IMR-90 (cell line): ENCODE results near the gene TP53BP2. TPM values are rescaled to one million over a fixed set of nuclear protein-coding genes. Genes with fewer than 3 reads are reported as not detected.

Source experiments
- ATAC-seq: fragments of 200-7000 bp; cut with Tn5 transposase; 2 replicates; pipeline ENCODE4 v1.9.1; 2020; ENCODE audit warnings: low read depth, mild to moderate bottlenecking, moderate library complexity
- BruUV-seq: library from RNA; stranded (reverse); fragments of 400-500 nt; replicated peaks from 2 replicates; lab custom pipeline; 2021; lab: Mats Ljungman, UMichigan
- CTCF ChIA-PET: fragments of 300-600 bp; formaldehyde crosslinking; extraction: SDS; loops from one replicate; lab custom pipeline; 2021; ENCODE audit warnings: antibody characterized with exemption; lab: Yijun Ruan, JAX
- POLR2A ChIA-PET: fragments of 300-600 bp; sonication (Branson Sonifier 250); formaldehyde crosslinking; loops from one replicate; lab custom pipeline; 2022; ENCODE audit warnings: antibody characterized with exemption; ENCODE audit not compliant: unreplicated experiment; lab: Charles Lee
- DNase-seq: peaks from one replicate; pipeline ENCODE4 v3.0.0; 2013
- H2AFZ ChIP-seq: replicated peaks from 2 replicates; pipeline ENCODE3; 2013; ENCODE audit warnings: low read length, mild to moderate bottlenecking; ENCODE audit not compliant: poor library complexity
- H2AK5ac ChIP-seq: 2 replicates; pipeline ENCODE4 v1.6.1; 2013; ENCODE audit warnings: low read depth, low read length, inconsistent platforms
- H2AK9ac ChIP-seq: replicated peaks from 2 replicates; pipeline ENCODE3; 2013; ENCODE audit warnings: mild to moderate bottlenecking, low read depth, low read length, moderate library complexity; ENCODE audit not compliant: poor library complexity
- H2BK120ac ChIP-seq: 2 replicates; pipeline ENCODE4 v1.6.1; 2013; ENCODE audit warnings: low read depth, low read length, inconsistent platforms
- H2BK15ac ChIP-seq: 3 replicates; pipeline ENCODE4 v1.6.1; 2013; ENCODE audit warnings: low read depth, low read length, inconsistent platforms
- H2BK20ac ChIP-seq: 2 replicates; pipeline ENCODE4 v1.6.1; 2013; ENCODE audit warnings: low read depth, mild to moderate bottlenecking, inconsistent platforms, low read length, moderate library complexity
- H2BK5ac ChIP-seq: 2 replicates; pipeline ENCODE4 v1.6.1; 2013; ENCODE audit warnings: mild to moderate bottlenecking, low read depth, low read length, inconsistent platforms; ENCODE audit not compliant: poor library complexity, severe bottlenecking
- H3K14ac ChIP-seq: replicated peaks from 2 replicates; pipeline ENCODE4 v1.6.1; 2013; ENCODE audit warnings: low read depth, low read length, inconsistent platforms
- H3K18ac ChIP-seq: 2 replicates; pipeline ENCODE4 v1.6.1; 2013; ENCODE audit warnings: low read depth, low read length, control low read depth
- H3K23ac ChIP-seq: 2 replicates; pipeline ENCODE4 v1.6.1; 2013; ENCODE audit warnings: low read depth, low read length, inconsistent platforms
- H3K27ac ChIP-seq: 2 replicates; pipeline ENCODE4 v1.5.1; 2013; ENCODE audit warnings: mild to moderate bottlenecking, control low read depth, low read length; ENCODE audit not compliant: insufficient read depth
- H3K27me3 ChIP-seq: 2 replicates; pipeline ENCODE4 v1.6.1; 2013; ENCODE audit warnings: low read length; ENCODE audit not compliant: control insufficient read depth, insufficient read depth
- H3K36me3 ChIP-seq: 2 replicates; pipeline ENCODE4 v1.6.1; 2013; ENCODE audit warnings: low read length, mixed read lengths; ENCODE audit not compliant: control insufficient read depth, insufficient read depth
- H3K4ac ChIP-seq: 2 replicates; pipeline ENCODE4 v1.6.1; 2013; ENCODE audit warnings: low read depth, low read length, inconsistent platforms
- H3K4me1 ChIP-seq: 2 replicates; pipeline ENCODE4 v1.6.1; 2013; ENCODE audit warnings: low read length, mixed read lengths; ENCODE audit not compliant: control insufficient read depth, insufficient read depth
- H3K4me2 ChIP-seq: 2 replicates; pipeline ENCODE4 v1.6.1; 2013; ENCODE audit warnings: low read depth, mild to moderate bottlenecking, control low read depth, low read length, moderate library complexity
- H3K4me3 ChIP-seq: 2 replicates; pipeline ENCODE4 v1.5.1; 2013; ENCODE audit warnings: low read depth, mild to moderate bottlenecking, control low read depth, low read length, moderate library complexity; ENCODE audit not compliant: insufficient read depth
- H3K56ac ChIP-seq: 2 replicates; pipeline ENCODE4 v1.6.1; 2013; ENCODE audit warnings: low read length, inconsistent platforms; ENCODE audit not compliant: insufficient read depth; ENCODE audit errors: extremely low read depth
- H3K79me1 ChIP-seq, 2 experiments: 2 replicates each; pipeline ENCODE4 v1.6.1; 2013; ENCODE audit warnings: low read length in 2 of 2, inconsistent platforms in 1 of 2, low read depth in 1 of 2
- H3K9ac ChIP-seq: 2 replicates; pipeline ENCODE4 v1.6.1; 2013; ENCODE audit warnings: low read depth, low read length, control low read depth
- H3K9me1 ChIP-seq: 2 replicates; pipeline ENCODE4 v1.6.1; 2013; ENCODE audit warnings: low read length, inconsistent platforms; ENCODE audit not compliant: insufficient read depth
- H3K9me3 ChIP-seq: 2 replicates; pipeline ENCODE4 v1.6.1; 2013; ENCODE audit warnings: low read length; ENCODE audit not compliant: control insufficient read depth, insufficient read depth
- H4K20me1 ChIP-seq: 2 replicates; pipeline ENCODE4 v1.6.1; 2013; ENCODE audit warnings: low read length, inconsistent platforms; ENCODE audit not compliant: insufficient read depth
- H4K5ac ChIP-seq: 2 replicates; pipeline ENCODE4 v1.6.1; 2013; ENCODE audit warnings: mild to moderate bottlenecking, low read depth, low read length, control low read depth
- H4K8ac ChIP-seq, 2 experiments: 2 replicates each; pipeline ENCODE4 v1.6.1; 2013; ENCODE audit warnings: low read depth in 2 of 2, low read length in 2 of 2, control low read depth in 1 of 2, inconsistent platforms in 1 of 2
- H4K91ac ChIP-seq: 2 replicates; pipeline ENCODE4 v1.6.1; 2013; ENCODE audit warnings: low read depth, low read length, inconsistent platforms; ENCODE audit not compliant: insufficient read depth
- BHLHE40 ChIP-seq: fragments of 150-350 bp; IDR thresholded peaks from 2 replicates; pipeline ENCODE4 v1.6.1; 2016; ENCODE audit warnings: mild to moderate bottlenecking, low read depth, low read length
- CEBPB ChIP-seq: IDR thresholded peaks from 2 replicates; pipeline ENCODE4 v1.6.1; 2012; ENCODE audit warnings: low read depth, low read length, improper control_type of control experiment
- CHD1 ChIP-seq: IDR thresholded peaks from 2 replicates; pipeline ENCODE4 v1.6.1; 2012; ENCODE audit warnings: low read depth, low read length, improper control_type of control experiment
- CTCF ChIP-seq: conservative IDR thresholded peaks from 2 replicates; pipeline ENCODE4 v1.5.1; 2012; ENCODE audit warnings: mild to moderate bottlenecking, low read depth, low read length, improper control_type of control experiment
- ELK1 ChIP-seq: fragments of 150-350 bp; IDR thresholded peaks from 2 replicates; pipeline ENCODE4 v1.6.1; 2016; ENCODE audit warnings: low read depth, mild to moderate bottlenecking, low read length, moderate library complexity, borderline replicate concordance
- FOS ChIP-seq: fragments of 150-350 bp; IDR thresholded peaks from 2 replicates; pipeline ENCODE4 v1.6.1; 2016; ENCODE audit warnings: low read depth, low read length
- MAZ ChIP-seq: IDR thresholded peaks from 2 replicates; pipeline ENCODE4 v1.6.1; 2012; ENCODE audit warnings: low read depth, mild to moderate bottlenecking, low read length, improper control_type of control experiment, moderate library complexity, borderline replicate concordance
- NFE2L2 ChIP-seq: fragments of 150-350 bp; IDR thresholded peaks from 2 replicates; pipeline ENCODE4 v1.6.1; 2016; ENCODE audit warnings: low read depth, mild to moderate bottlenecking, low read length
- POLR2A ChIP-seq: IDR thresholded peaks from 2 replicates; pipeline ENCODE4 v1.6.1; 2012; ENCODE audit warnings: mild to moderate bottlenecking, low read depth, low read length
- SMC3 ChIP-seq: fragments of 150-350 bp; IDR thresholded peaks from 2 replicates; pipeline ENCODE4 v1.6.1; 2016; ENCODE audit warnings: low read depth, mild to moderate bottlenecking, antibody characterized with exemption, low read length, moderate library complexity
- USF2 ChIP-seq: fragments of 150-350 bp; IDR thresholded peaks from 2 replicates; pipeline ENCODE4 v1.6.1; 2017; ENCODE audit warnings: mild to moderate bottlenecking, antibody characterized with exemption, low read length, low read depth
- WGBS, 2 experiments: methylation state at CpG; one replicate each; pipeline versions ENCODE4 v1.1.5 to v1.1.7; 2013; ENCODE audit warnings: missing lambda C conversion rate in 2 of 2; ENCODE audit not compliant: insufficient read length in 1 of 2; ENCODE audit errors: extremely low coverage in 2 of 2; 5-methylcytosine and 5-hydroxymethylcytosine counted together
- dilution Hi-C: fragments of 300-500 bp; cut with HindIII; formaldehyde crosslinking; loops from one replicate; pipeline ENCODE4 v1.14.3; 2018; ENCODE audit warnings: low sequenced_read_pairs; ENCODE audit not compliant: unreplicated experiment
- in situ Hi-C: fragments of 300-500 bp; cut with MboI; formaldehyde crosslinking; loops from 3 replicates; pipeline ENCODE4 v1.14.3; 2019; ENCODE audit warnings: low sequenced_read_pairs, inconsistent platforms, mixed read lengths
- intact Hi-C: fragments of 100-400 bp; cut with micrococcal nuclease; formaldehyde crosslinking; loops from 2 replicates; pipeline ENCODE4 v1.10.0; 2022
- polyA plus RNA-seq, 3 experiments: library from polyadenylated mRNA; depleted of rRNA; stranded (reverse); fragments of >200 nt; gene quantifications; 2 replicates each; pipeline ENCODE4 v1.2.3, GENCODE V29; 2012; ENCODE audit warnings: low replicate concordance in 1 of 3
- total RNA-seq: library from RNA; depleted of rRNA; stranded (reverse); fragments of >200 nt; gene quantifications from 2 replicates; pipeline ENCODE4 v1.2.3, GENCODE V29; 2012

TP53BP2 gene
- total and polyA plus RNA-seq, 2 of the 4 experiments (the other 2 are of a cell fraction) = 19.9 to 35.0 TPM

GRCh38 chr1:223864084-223864483 lies 18.3 kb upstream of the TP53BP2 start:
- 90% methylated on average over 15 of the region's 17 CpGs; no CpG with 5 or more reads in 1 of the 2 experiments for WGBS, 2 experiments

More at GRCh38 chr1:223864084-223864483, 18.3 kb upstream of the TP53BP2 start:
- no peak overlapping the region for H3K14ac ChIP-seq
- H3K9ac ChIP-seq = no peak overlapping the region
- no peak for DNase-seq
- no peak overlapping the region for H2AFZ ChIP-seq
- H3K36me3 ChIP-seq = no peaks in the 10 kb centered on the region
- 0 out of 2 replicates have a peak, but pooled peaks cover 3% of the 10 kb centered on the region for H3K9me3 ChIP-seq
- ChIA-PET CTCF (no interaction called here), POLR2A (no interaction called here)
- H3K4me1 ChIP-seq = no peaks in the 10 kb centered on the region
- H3K56ac ChIP-seq = no peak overlapping the region
- H2BK20ac ChIP-seq = no peak overlapping the region
- H3K18ac ChIP-seq = no peak overlapping the region
- H3K4me3 ChIP-seq = no peak overlapping the region
- no peak overlapping the region for H4K8ac ChIP-seq
- H2AK9ac ChIP-seq = no peak overlapping the region
- no peaks in the 10 kb centered on the region for H4K20me1 ChIP-seq
- in situ Hi-C loops (no loop called here), dilution Hi-C loops (no loop called here), intact Hi-C loops (no loop called here)
- no peak overlapping the region for H2BK5ac ChIP-seq
- no peak overlapping the region for H2BK120ac ChIP-seq
- peaks cover 11% of the 10 kb centered on the region for H3K27me3 ChIP-seq
- H3K9me1 ChIP-seq = no peaks in the 10 kb centered on the region
- no peak overlapping the region for H2AK5ac ChIP-seq
- H3K4ac ChIP-seq = no peak overlapping the region
- TF ChIP-seq CTCF = no peak
- no peak for TF ChIP-seq POLR2A
- no peak for TF ChIP-seq ELK1
- no peak for TF ChIP-seq MAZ
- no peak for TF ChIP-seq BHLHE40
- no peak for TF ChIP-seq NFE2L2
- TF ChIP-seq SMC3 = no peak
- TF ChIP-seq USF2 = no peak
- TF ChIP-seq CEBPB = no peak
- TF ChIP-seq CHD1 = no peak
- no peak for TF ChIP-seq FOS
- no peak for ATAC-seq
- no peak overlapping the region for H2BK15ac ChIP-seq
- no peak overlapping the region for H3K27ac ChIP-seq
- no TSS peak for BruUV-seq
- H3K23ac ChIP-seq = no peak overlapping the region
- H3K4me2 ChIP-seq = no peak overlapping the region
- H4K91ac ChIP-seq = no peak overlapping the region
- H4K5ac ChIP-seq = no peak overlapping the region
- no peaks in the 10 kb centered on the region for H3K79me1 ChIP-seq
